H1 (cell line): ENCODE data around the gene GNAO1. TPM values are rescaled to one million over a fixed set of nuclear protein-coding genes. Genes with fewer than 3 reads are reported as not detected.

Source experiments
- CTCF ChIA-PET: fragments of 300-600 bp; sonication (Branson Sonifier 250); formaldehyde crosslinking; loops from one replicate; lab custom pipeline; 2021; ENCODE audit not compliant: partially characterized antibody; lab: Charles Lee
- POLR2A ChIA-PET: fragments of 300-600 bp; sonication (Branson Sonifier 250); formaldehyde crosslinking; loops from one replicate; lab custom pipeline; 2021; ENCODE audit warnings: inconsistent platforms; ENCODE audit not compliant: partially characterized antibody; lab: Charles Lee
- DNase-seq, 2 experiments: peaks; one replicate each; pipeline versions ENCODE4 v3.0.0 to v3.0.0-alpha.2; 2010 to 2022; ENCODE audit warnings: low spot score in 2 of 2, low read depth in 1 of 2, mixed read lengths in 1 of 2
- FAIRE-seq: peaks from 2 replicates; lab custom pipeline; 2011; peaks lifted over from hg19 to GRCh38; lab: Jason Lieb, UNC
- H2AFZ ChIP-seq: 2 replicates; pipeline ENCODE4 v1.8.1; 2012; ENCODE audit warnings: low read length, inconsistent platforms
- H2AK5ac ChIP-seq: 2 replicates; pipeline ENCODE4 v1.6.1; 2013; ENCODE audit warnings: low read depth, low read length
- H2BK120ac ChIP-seq: replicated peaks from 2 replicates; pipeline ENCODE3; 2013; ENCODE audit warnings: low read depth, low read length, inconsistent platforms
- H2BK12ac ChIP-seq: 2 replicates; pipeline ENCODE4 v1.6.1; 2013; ENCODE audit warnings: low read depth, low read length
- H2BK15ac ChIP-seq: 2 replicates; pipeline ENCODE4 v1.6.1; 2013; ENCODE audit warnings: low read length
- H2BK20ac ChIP-seq: 2 replicates; pipeline ENCODE4 v1.6.1; 2013; ENCODE audit warnings: low read length
- H2BK5ac ChIP-seq: 2 replicates; pipeline ENCODE4 v1.6.1; 2013; ENCODE audit warnings: low read depth, low read length
- H3K14ac ChIP-seq: 2 replicates; pipeline ENCODE4 v1.6.1; 2013; ENCODE audit warnings: inconsistent platforms; ENCODE audit not compliant: insufficient read length
- H3K18ac ChIP-seq: 2 replicates; pipeline ENCODE4 v1.6.1; 2013; ENCODE audit warnings: low read length; ENCODE audit errors: extremely low read depth
- H3K23ac ChIP-seq: 2 replicates; pipeline ENCODE4 v1.6.1; 2013; ENCODE audit warnings: inconsistent platforms; ENCODE audit not compliant: insufficient read length
- H3K23me2 ChIP-seq: 2 replicates; pipeline ENCODE4 v1.6.1; 2013; ENCODE audit warnings: low read depth, low read length
- H3K27ac ChIP-seq: 2 replicates; pipeline ENCODE4 v1.6.1; 2011; ENCODE audit warnings: low read depth, low read length, inconsistent platforms
- H3K27me3 ChIP-seq, 4 experiments: replicated peaks in 1 of 4; 1 replicate in 1 of 4; 2 replicates in 3 of 4; pipeline versions ENCODE4 v1.6.1 to v1.8.1; 2011 to 2013; ENCODE audit warnings: low read length in 3 of 4, mild to moderate bottlenecking in 3 of 4, inconsistent platforms in 2 of 4, mixed read lengths in 2 of 4, moderate library complexity in 1 of 4; ENCODE audit not compliant: control insufficient read depth in 3 of 4, insufficient read depth in 3 of 4; ENCODE audit errors: extremely low read depth in 1 of 4
- H3K36me3 ChIP-seq, 4 experiments: 2 replicates each; pipeline versions ENCODE4 v1.6.1 to v1.8.1; 2011 to 2013; ENCODE audit warnings: mild to moderate bottlenecking in 4 of 4, low read length in 3 of 4, moderate library complexity in 2 of 4, control low read depth in 1 of 4, inconsistent platforms in 1 of 4; ENCODE audit not compliant: insufficient read depth in 4 of 4, control insufficient read depth in 2 of 4
- H3K4ac ChIP-seq: replicated peaks from 2 replicates; pipeline ENCODE3; 2013; ENCODE audit warnings: low read length, low read depth, mixed read lengths, inconsistent platforms; ENCODE audit not compliant: insufficient read length
- H3K4me1 ChIP-seq, 4 experiments: replicated peaks in 1 of 4; 1 replicate in 1 of 4; 2 replicates in 3 of 4; pipeline versions ENCODE4 v1.6.1 to v1.8.1; 2011 to 2013; ENCODE audit warnings: low read length in 3 of 4, inconsistent platforms in 2 of 4, mixed read lengths in 1 of 4; ENCODE audit not compliant: insufficient read depth in 4 of 4, control insufficient read depth in 3 of 4
- H3K4me2 ChIP-seq, 2 experiments: 2 replicates each; pipeline versions ENCODE4 v1.6.1 to v1.8.1; 2011 to 2013; ENCODE audit warnings: low read depth in 2 of 2, low read length in 2 of 2, control low read depth in 1 of 2, inconsistent platforms in 1 of 2, mild to moderate bottlenecking in 1 of 2; ENCODE audit not compliant: insufficient read depth in 1 of 2
- H3K4me3 ChIP-seq, 4 experiments: fragments of 200-600, 300-600 bp in 1 of 4; sonication (generic), shearing (Covaris generic), sonication (Bioruptor Twin) in 1 of 4; 2 replicates each; pipeline versions ENCODE4 v1.5.1 to v1.8.1; 2011 to 2016; ENCODE audit warnings: low read length in 4 of 4, low read depth in 3 of 4, control low read depth in 2 of 4, inconsistent platforms in 2 of 4, mild to moderate bottlenecking in 2 of 4, mixed read lengths in 1 of 4, moderate library complexity in 1 of 4; ENCODE audit not compliant: insufficient read depth in 2 of 4; ENCODE audit errors: extremely low read depth in 1 of 4
- H3K56ac ChIP-seq: replicated peaks from 2 replicates; pipeline ENCODE3; 2013; ENCODE audit warnings: low read depth, mild to moderate bottlenecking, mixed read lengths, low read length, inconsistent platforms; ENCODE audit not compliant: insufficient read length
- H3K79me1 ChIP-seq: 2 replicates; pipeline ENCODE4 v1.6.1; 2013; ENCODE audit warnings: low read depth, low read length, control low read depth
- H3K79me2 ChIP-seq, 2 experiments: 2 replicates each; pipeline versions ENCODE4 v1.6.1 to v1.8.1; 2012 to 2013; ENCODE audit warnings: low read length in 2 of 2, mild to moderate bottlenecking in 2 of 2, inconsistent platforms in 1 of 2; ENCODE audit not compliant: insufficient read depth in 2 of 2, control insufficient read depth in 1 of 2
- H3K9ac ChIP-seq, 4 experiments: replicated peaks in 1 of 4; 1 replicate in 1 of 4; 2 replicates in 3 of 4; pipeline versions ENCODE4 v1.6.1 to v1.8.1; 2011 to 2013; ENCODE audit warnings: low read depth in 3 of 4, low read length in 3 of 4, control low read depth in 2 of 4, mild to moderate bottlenecking in 2 of 4, moderate library complexity in 2 of 4, inconsistent platforms in 1 of 4; ENCODE audit errors: extremely low read depth in 1 of 4
- H3K9me3 ChIP-seq, 2 experiments: 2 replicates each; pipeline versions ENCODE4 v1.6.1 to v1.8.1; 2012 to 2013; ENCODE audit warnings: mild to moderate bottlenecking in 2 of 2, moderate library complexity in 2 of 2, control low read depth in 1 of 2, inconsistent platforms in 1 of 2, low read depth in 1 of 2, low read length in 1 of 2, mixed read lengths in 1 of 2; ENCODE audit not compliant: insufficient read depth in 2 of 2
- H4K20me1 ChIP-seq, 2 experiments: replicated peaks in 1 of 2; 2 replicates each; pipeline versions ENCODE3 to v1.8.1; 2011 to 2013; ENCODE audit warnings: inconsistent platforms in 2 of 2, low read length in 2 of 2, mild to moderate bottlenecking in 1 of 2; ENCODE audit not compliant: insufficient read depth in 2 of 2, control insufficient read depth in 1 of 2
- H4K5ac ChIP-seq: 2 replicates; pipeline ENCODE4 v1.6.1; 2013; ENCODE audit warnings: low read length, low read depth, mixed read lengths, inconsistent platforms; ENCODE audit not compliant: insufficient read length
- H4K8ac ChIP-seq: 2 replicates; pipeline ENCODE4 v1.8.0; 2013; ENCODE audit warnings: mild to moderate bottlenecking, moderate library complexity, low read length, inconsistent platforms; ENCODE audit not compliant: insufficient read depth; ENCODE audit errors: extremely low read depth
- H4K91ac ChIP-seq: replicated peaks from 2 replicates; pipeline ENCODE3; 2013; ENCODE audit warnings: low read length, mixed read lengths, inconsistent platforms; ENCODE audit not compliant: insufficient read length
- BCL11A ChIP-seq, 2 experiments: IDR thresholded peaks; one replicate each; pipeline ENCODE4 v1.6.1; 2011; ENCODE audit warnings: low read depth in 2 of 2, low read length in 2 of 2, mild to moderate bottlenecking in 2 of 2
- CREB1 ChIP-seq: IDR thresholded peaks from 2 replicates; pipeline ENCODE4 v1.6.1; 2012; ENCODE audit warnings: inconsistent platforms
- EGR1 ChIP-seq: IDR thresholded peaks from 2 replicates; pipeline ENCODE4 v1.6.1; 2011; ENCODE audit warnings: low read depth, low read length, borderline replicate concordance
- GABPA ChIP-seq: IDR thresholded peaks from 2 replicates; pipeline ENCODE4 v1.6.1; 2011; ENCODE audit warnings: mild to moderate bottlenecking, low read length, moderate library complexity, borderline replicate concordance; ENCODE audit not compliant: insufficient read depth
- KDM1A ChIP-seq: fragments of 200-600, 300-600 bp; sonication (generic); IDR thresholded peaks from 2 replicates; pipeline ENCODE4 v1.7.1; 2016; ENCODE audit warnings: mild to moderate bottlenecking, low read length, borderline replicate concordance
- KDM4A ChIP-seq: IDR thresholded peaks from one replicate; pipeline ENCODE4 v1.7.1; 2012; ENCODE audit warnings: low read depth, mild to moderate bottlenecking, moderate library complexity, low read length, inconsistent platforms; ENCODE audit not compliant: severe bottlenecking
- PHF8 ChIP-seq: fragments of 200-600 bp; sonication (generic); conservative IDR thresholded peaks from 2 replicates; pipeline ENCODE4 v1.7.1; 2012; ENCODE audit warnings: low read depth, mild to moderate bottlenecking, inconsistent platforms, low read length, moderate library complexity
- RAD21 ChIP-seq, 2 experiments: IDR thresholded peaks in 1 of 2; conservative IDR thresholded peaks in 1 of 2; 2 replicates each; pipeline ENCODE4 v1.6.1; 2011; ENCODE audit warnings: low read depth in 2 of 2, low read length in 2 of 2, improper control_type of control experiment in 1 of 2, inconsistent platforms in 1 of 2, mild to moderate bottlenecking in 1 of 2, moderate library complexity in 1 of 2
- SAP30 ChIP-seq: fragments of 300-600 bp; sonication (generic); IDR thresholded peaks from 2 replicates; pipeline ENCODE4 v1.7.1; 2012; ENCODE audit warnings: low read length, moderate library complexity, mild to moderate bottlenecking, inconsistent platforms; ENCODE audit not compliant: insufficient read depth, insufficient replicate concordance
- SIN3A ChIP-seq, 2 experiments: IDR thresholded peaks in 1 of 2; conservative IDR thresholded peaks in 1 of 2; 2 replicates each; pipeline ENCODE4 v1.6.1; 2011 to 2012; ENCODE audit warnings: low read length in 2 of 2, improper control_type of control experiment in 1 of 2, low read depth in 1 of 2, mild to moderate bottlenecking in 1 of 2
- SUZ12 ChIP-seq: fragments of 200-600 bp; sonication (generic); IDR thresholded peaks from 2 replicates; pipeline ENCODE4 v1.6.1; 2012; ENCODE audit warnings: mild to moderate bottlenecking, inconsistent platforms, low read length, moderate library complexity, mixed read lengths
- TAF7 ChIP-seq: optimal IDR thresholded peaks from 2 replicates; pipeline ENCODE3; 2011; ENCODE audit warnings: low read depth, mild to moderate bottlenecking, inconsistent platforms, low read length, moderate library complexity, borderline replicate concordance
- WGBS, 2 experiments: shearing (Covaris generic) in 1 of 2; methylation state at CpG; one replicate each; pipeline versions ENCODE4 v1.1.6 to v1.1.7; 2013 to 2015; ENCODE audit warnings: low lambda C conversion rate in 2 of 2, mixed read lengths in 2 of 2, inconsistent platforms in 1 of 2, low coverage in 1 of 2, missing lambda C conversion rate in 1 of 2; ENCODE audit not compliant: insufficient replicate concordance in 2 of 2, insufficient coverage in 1 of 2, insufficient read length in 1 of 2; ENCODE audit errors: extremely low coverage in 1 of 2, missing lambda C conversion rate in 1 of 2; 5-methylcytosine and 5-hydroxymethylcytosine counted together
- polyA plus RNA-seq, 7 experiments: library from polyadenylated mRNA; depleted of rRNA in 3 of 7; stranded (reverse) in 5 of 7; unstranded in 2 of 7; fragments of >200 nt in 5 of 7; fragments of 200-250 nt in 2 of 7; gene quantifications; 1 replicate in 5 of 7; 2 replicates in 1 of 7; 4 replicates in 1 of 7; pipeline versions ENCODE4 v1.2.1 to v1.2.3, GENCODE V29; 2011 to 2013; ENCODE audit warnings: missing spikeins in 2 of 7, mixed read lengths in 2 of 7
- total RNA-seq: library from RNA; stranded (reverse); fragmentation: NEBNext Ultra II Directional; extraction: Animal tissue kit (Norgen Biotek cat#: 25700); gene quantifications from 2 replicates; pipeline ENCODE4 v1.2.1, GENCODE V29; 2021
- TF ChIP-seq, protein P1 (sequence below): IDR thresholded peaks from 2 replicates; pipeline ENCODE4 v1.6.1; 2012; ENCODE audit warnings: inconsistent platforms

Gene GNAO1
- total and polyA plus RNA-seq, 2 of the 8 experiments (the other 6 are each of a cell fraction or from before 2014, with no cell fraction given) = 6.7 to 34.4 TPM

DNA sequence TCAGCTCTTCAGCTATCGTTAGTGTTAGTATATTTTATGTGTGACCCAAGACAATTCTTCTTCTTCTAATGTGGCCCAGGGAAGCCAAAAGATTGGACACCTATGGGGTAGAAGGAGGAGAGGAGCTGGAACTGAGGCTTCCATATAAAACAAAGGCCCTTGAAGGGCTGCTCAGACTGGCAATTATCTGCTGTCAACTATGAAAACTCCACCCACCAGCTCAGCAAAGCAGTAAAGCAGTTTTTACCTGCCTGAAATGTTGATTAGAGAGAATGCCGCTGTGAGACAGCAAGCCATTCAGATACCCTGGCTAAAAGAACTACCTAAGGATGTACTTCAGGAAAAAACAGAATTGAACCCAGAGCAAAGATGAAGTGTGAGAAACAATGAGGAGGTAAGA, 45.9 kb upstream of the GNAO1 start:
- Histone ChIP-seq H3K23me2 (no peaks in the 10 kb centered on the region), H3K4me1 (0 out of 7 replicates have a peak, but pooled peaks cover 0 to 3% (median 0%) of the 10 kb centered on the region in 4 experiments), H3K14ac (no peak overlapping the region), H2BK20ac (no peak overlapping the region), H3K4me2 (no peak overlapping the region), H3K4ac (no peak overlapping the region), H2BK120ac (no peak overlapping the region), H3K56ac (no peak overlapping the region), H3K18ac (no peak overlapping the region), H4K20me1 (no peaks in the 10 kb centered on the region), H3K27ac (no peak overlapping the region), H3K36me3 (no peaks in the 10 kb centered on the region), H4K8ac (no peak overlapping the region), H4K91ac (no peak overlapping the region), H2BK15ac (no peak overlapping the region), H3K27me3 (no peaks in the 10 kb centered on the region), H2BK5ac (no peak overlapping the region), H3K79me2 (no peaks in the 10 kb centered on the region), H3K23ac (no peak overlapping the region), H4K5ac (no peak overlapping the region), H3K79me1 (no peaks in the 10 kb centered on the region), H2AFZ (no peak overlapping the region; the same call in 1 of the 2 replicates), H3K9me3 (no peaks in the 10 kb centered on the region), H2BK12ac (no peak overlapping the region), H3K9ac (no peak overlapping the region), H3K4me3 (no peak overlapping the region), H2AK5ac (no peak overlapping the region)
- FAIRE-seq = peak; percentile 19
- CTCF ChIA-PET = no interaction called here
- POLR2A ChIA-PET = no interaction called here
- DNase-seq = no peak
- WGBS, 2 experiments = 73% methylated on average over 2 of the region's 2 CpGs; no CpG with 5 or more reads in 1 of the 2 experiments
- TF ChIP-seq KDM1A (no peak), PHF8 (no peak), CREB1 (no peak), BCL11A (IDR thresholded peaks at IDR 0.05; ENCODE audit: low read depth in 2 of 2, low read length in 2 of 2) (no peak), KDM4A (no peak), TAF7 (no peak), SAP30 (no peak), GABPA (no peak), RAD21 (IDR thresholded peaks at IDR 0.05 in 1 of 2, conservative IDR thresholded peaks at IDR 0.05 in 1 of 2; ENCODE audit: low read depth in 2 of 2, low read length in 2 of 2) (no peak), SUZ12 (no peak), SIN3A (conservative IDR thresholded peaks at IDR 0.05 in 1 of 2, IDR thresholded peaks at IDR 0.05 in 1 of 2; ENCODE audit: low read depth in 1 of 2, low read length in 2 of 2) (no peak), EGR1 (no peak)
- TF ChIP-seq, protein P1, sequence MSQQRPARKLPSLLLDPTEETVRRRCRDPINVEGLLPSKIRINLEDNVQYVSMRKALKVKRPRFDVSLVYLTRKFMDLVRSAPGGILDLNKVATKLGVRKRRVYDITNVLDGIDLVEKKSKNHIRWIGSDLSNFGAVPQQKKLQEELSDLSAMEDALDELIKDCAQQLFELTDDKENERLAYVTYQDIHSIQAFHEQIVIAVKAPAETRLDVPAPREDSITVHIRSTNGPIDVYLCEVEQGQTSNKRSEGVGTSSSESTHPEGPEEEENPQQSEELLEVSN = no peak
